HG02763 (cell line): ENCODE measurements around the gene GOLT1A.

Experiments used
- ATAC-seq: cut with Tn5 transposase; IDR thresholded peaks from one replicate; pipeline ENCODE4 v1.9.1; 2021; ENCODE audit warnings: mild to moderate bottlenecking, moderate library complexity; ENCODE audit not compliant: unreplicated experiment

The GOLT1A gene, protein sequence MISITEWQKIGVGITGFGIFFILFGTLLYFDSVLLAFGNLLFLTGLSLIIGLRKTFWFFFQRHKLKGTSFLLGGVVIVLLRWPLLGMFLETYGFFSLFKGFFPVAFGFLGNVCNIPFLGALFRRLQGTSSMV

DNA sequence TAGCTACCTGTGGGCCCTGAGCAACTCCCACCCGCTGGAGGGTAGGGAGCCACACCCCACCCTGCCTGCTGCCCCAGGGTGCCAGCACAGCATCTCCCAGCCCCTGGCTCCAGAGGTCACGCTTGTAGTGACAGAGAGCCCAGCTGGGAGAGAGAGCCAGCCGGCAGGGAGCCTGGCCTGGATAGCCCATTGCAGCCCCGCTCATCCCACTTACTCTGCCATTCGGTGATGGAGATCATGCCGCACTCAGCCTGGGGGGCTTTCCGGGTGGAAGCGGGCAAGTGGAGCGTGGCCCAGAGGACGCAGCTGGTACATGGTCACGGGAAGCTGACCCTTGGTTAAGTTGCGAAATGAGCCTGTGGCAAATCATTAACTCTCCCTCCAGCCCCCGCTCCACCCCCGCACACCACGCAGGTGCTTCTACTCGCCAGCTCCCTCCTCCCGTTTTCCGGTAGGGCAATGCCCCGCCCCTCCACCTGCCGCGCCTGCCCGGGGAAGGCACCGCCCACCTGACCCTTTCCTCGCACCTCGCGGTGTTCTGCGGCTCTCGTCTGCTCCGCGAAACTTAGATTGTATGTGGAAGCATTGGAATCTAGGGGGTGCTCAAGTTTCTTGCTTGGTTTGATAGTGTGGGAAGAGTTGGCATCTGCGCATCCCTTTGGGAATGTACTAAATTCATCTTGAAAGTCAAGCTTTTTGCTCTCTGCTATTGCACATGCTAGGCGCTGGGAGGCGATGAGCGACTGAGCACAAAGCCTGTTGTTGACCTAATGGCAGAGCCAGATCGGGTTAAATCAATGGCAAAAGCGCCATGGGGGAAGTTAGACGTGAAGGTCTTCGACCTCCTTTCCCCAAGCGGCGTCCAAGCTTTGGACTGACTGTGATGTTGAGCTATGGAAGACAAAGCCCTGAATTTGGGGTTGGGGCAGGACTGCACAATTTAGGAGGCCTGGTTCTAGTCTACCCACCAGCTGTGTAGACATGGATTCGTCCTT is at the start of gene GOLT1A:
Gene GOLT1A, minus strand, starts transcription at position 321 of the 995 bp plus-strand sequence. Its CDS starts 82 bp downstream, at position 239.
- ATAC-seq = peak; percentile 61

DNA sequence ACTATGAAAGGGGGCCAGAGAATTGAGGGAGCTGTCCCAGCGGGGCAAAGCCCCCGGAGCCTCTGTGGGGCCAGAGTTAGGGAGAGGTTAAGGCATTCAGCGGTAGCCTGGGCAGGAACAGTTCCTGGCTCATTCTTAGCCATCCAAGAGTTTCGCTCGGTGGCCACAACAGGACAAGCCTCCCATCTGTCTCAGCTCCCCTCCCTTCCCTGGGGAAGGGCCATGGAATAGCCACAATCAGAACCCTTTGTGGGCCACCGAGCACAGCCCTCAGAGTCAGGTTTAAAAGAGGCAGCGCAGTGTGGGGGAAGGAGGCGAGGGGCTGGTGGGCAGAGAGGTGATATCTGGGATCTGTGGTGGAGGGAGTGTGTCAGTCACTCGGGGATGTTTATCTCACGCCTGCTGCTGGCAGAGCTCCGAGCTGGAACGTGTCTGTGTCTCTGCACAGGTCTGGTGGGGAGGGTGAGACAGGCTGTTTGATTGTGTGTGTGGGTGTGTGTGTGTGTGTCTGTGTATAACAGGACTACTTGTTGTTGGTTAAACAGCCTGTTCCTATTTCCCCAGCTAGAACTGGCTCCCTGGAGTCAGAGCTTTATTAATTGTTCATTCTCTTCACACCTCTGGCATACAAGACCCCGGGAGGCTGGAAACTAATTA is 49.6 kb upstream of the GOLT1A start:
- no peak for ATAC-seq

DNA sequence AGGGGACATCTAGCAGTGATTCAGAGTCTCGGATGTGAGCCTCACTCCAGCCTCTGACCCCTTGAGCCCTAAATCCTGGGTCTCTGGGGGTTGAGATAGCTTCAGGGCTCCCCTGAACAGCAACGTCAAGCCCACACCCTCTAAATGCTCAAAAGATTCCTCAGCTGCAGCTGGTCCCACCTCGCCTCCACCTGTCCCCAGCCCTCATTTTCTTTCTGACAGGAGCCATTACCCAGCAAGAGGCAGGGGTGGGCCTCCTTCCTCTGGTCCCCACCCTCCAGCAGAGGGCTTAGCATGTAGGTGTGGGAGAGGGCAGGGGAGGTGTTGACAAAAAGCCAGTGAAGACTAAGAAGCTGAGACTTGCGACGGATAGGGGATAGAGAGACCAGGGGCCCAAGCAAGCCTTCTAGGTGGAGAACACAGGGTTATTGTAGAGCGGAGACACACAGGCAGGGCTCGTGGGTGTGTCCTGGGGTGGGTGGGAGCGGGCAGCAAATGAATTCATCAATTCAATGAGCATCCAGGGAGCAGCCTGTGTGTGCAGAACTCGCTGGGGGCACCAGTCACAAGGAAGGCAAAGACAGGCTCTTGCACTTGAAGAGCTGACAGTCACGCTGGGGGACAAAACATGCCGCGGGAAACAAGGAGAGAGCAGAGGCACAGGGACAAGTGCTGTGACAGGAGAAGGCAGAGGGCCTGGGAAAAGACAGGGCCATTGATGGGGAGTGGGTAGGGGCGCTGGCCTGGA is 48.9 kb upstream of the GOLT1A start:
- no peak for ATAC-seq

DNA sequence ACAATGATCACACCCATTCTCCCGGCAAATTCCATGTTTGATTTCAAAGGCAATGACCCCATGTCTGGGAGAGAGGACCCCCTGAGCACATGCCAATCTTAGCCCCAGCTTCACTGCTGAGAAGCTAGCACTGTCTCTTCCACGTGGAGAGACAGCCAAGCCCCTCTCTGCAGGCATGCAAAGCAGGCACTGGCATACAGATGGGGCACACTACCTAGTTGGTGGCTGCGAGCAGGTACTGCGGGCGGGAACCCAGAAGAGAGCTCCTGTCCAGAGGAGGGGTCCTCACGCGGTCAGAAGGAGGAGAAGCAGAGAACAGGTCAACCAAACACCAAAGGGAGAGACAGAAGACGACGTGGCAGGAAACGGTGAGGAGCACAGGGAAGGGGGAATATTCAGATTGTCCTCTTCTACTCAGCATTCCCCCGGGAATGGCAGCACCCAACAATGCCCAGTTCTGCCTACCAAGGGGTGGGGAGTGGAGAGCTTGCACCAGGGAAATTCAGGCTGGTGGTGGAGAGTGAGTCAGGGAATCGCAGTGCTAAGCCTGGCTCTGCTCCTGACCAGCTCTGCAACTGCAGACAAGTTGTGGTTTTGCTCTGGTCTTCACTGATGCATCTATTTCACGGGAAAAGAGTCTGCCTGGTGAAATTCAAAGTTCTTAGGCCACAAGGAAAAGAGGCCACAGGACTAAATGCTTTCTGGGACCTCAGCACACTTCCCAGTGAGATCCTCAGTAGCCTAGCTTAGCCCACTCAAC is 48.1 kb upstream of the GOLT1A start:
- ATAC-seq = no peak

DNA sequence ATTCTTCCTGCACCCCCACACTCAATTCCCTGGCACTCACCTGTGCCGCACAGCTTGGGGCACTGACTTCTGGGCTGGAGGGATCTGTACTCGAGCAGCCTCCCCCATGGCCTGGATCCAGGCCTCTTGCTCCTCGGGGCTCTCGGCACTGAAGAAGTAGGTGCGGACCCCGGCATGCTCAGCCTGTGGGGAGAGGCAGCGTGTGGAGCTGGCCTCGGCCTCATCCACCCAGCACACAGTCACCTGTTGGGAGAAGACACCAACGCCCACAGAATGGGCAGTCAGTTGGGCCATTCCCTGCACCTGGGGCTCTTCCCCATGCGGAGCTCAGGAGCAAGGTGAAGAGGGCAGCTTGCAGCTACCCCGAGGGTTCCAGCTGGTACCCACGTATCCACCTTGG is 47.5 kb upstream of the GOLT1A start:
- ATAC-seq = no peak

DNA sequence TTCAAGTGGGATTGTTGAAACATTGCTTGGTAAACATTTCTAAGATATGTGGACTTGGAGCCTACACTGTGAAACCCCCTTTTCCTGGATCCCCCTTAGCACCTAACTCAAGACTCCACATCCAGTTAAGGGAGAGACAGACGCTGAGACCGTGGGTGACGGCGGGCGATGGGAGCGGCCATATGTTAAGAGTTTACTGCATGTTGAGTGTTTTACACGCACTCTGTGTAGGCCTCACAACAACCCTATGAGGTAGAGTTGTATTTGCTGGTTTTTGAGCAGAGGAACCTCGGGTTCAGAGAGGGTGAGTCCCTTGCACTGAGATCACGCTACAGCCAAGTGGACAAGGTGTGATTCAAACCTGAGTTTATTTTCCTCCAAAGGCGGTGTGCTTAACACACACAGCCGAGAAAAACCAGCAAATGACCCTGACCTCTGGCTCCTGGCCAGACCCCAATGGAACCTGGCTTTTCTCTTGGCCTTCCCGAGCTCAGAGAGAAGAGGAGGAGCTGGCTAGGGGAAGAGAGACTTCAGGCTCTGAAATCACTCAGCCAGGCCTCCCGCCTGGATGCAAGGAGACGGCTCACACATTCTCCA is 46.9 kb upstream of the GOLT1A start:
- ATAC-seq = no peak

DNA sequence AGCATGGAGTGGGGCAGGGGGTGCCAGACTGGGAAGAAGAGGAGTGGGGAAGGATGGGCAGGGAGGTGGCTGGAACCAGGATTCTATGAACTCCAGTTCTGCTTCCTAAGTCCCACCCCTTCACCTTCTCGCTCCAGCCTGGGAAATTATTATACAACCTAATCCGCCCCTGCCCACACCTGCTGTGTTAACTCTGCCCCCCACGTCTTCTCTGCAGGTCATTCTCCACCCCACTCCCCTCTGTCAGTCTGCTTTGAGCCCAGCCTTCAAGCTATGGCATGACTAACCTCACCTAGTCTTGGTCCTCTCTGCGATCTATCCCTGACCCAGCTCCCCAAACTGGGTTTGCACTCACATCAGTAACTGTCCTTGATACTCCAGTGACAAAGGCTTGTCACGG is 46.0 kb upstream of the GOLT1A start:
- no peak for ATAC-seq

DNA sequence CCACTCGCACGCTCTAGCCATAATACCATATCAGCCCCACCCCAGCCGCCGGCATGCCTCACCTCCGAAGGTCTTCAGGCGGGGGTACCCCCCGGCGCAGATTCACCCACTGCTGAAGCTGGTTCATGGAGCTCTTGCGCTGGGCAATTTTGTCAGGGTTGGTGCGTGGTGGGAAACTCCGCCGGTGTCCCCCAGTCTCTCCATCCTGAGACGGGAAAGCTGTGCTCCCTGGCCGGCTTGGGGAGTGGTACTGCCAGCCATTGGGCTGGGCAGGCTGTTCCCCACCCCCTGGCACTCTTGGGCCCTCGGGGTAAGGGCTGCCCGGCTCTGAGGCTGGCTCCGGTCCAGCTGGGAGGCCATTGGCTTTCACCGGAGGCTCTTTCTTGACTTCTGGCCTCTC is 45.4 kb upstream of the GOLT1A start:
- ATAC-seq = no peak

DNA sequence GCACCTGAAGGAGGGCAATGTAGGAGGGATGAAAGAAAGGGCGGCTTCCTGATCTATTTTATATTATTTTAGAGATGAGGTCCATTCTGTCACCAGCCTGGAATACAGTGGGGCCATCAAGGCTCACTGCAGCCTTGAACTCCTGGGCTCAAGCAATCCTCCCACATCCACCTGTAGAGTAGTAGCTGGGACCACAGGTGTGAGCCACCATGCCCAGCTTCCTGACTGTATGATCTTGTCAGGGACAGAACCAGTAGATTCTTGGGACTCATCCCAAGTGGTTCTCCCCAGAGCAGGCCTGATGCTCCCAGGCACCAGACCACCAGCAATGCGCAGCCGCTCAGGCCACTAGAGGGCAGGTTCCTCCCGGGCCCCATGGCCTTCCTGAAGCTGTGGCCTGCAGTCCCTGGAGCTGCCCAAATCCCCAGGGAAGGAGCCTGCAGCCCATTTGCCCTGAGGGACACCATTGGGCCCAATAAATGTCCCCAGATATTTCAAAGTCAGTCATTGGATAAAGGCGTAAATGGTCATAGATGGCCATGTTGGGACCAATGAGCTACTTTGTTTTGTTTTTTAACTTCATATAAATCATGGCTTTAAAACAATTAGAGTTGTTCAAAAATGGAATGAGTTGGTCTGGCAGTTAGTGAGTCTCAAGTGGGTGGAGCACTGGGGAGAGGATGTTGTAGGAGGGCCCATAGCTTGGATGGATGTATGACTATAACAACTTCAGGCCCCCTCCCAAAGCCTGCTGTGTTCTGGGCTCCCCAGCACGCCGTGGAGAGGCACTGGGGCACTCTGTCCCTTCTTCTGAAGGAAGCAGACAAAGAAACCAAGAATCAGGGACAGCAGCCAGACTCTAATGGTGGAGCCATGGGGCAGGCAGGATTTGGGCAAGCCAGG is 44.7 kb upstream of the GOLT1A start:
- no peak for ATAC-seq

DNA sequence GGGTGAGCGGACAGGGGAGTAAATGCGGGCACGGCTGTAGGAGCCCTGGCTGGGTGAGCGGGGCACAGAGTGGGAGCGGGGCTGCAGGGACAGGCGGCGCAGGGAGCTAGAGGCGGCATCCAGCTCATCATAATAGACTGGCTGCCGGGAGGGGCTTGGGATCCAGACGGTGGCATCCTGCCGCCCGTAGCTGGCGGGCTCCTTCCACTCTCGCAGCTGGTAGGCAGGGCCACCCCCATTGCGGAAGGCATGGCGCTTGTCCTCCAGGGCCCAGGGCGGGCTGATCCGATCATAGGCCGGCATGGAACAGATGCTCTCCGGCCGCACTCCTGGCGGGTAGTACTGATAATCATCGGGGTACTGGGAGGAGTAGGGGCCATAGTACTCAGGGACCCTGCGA is 43.7 kb upstream of the GOLT1A start:
- ATAC-seq = no peak

DNA sequence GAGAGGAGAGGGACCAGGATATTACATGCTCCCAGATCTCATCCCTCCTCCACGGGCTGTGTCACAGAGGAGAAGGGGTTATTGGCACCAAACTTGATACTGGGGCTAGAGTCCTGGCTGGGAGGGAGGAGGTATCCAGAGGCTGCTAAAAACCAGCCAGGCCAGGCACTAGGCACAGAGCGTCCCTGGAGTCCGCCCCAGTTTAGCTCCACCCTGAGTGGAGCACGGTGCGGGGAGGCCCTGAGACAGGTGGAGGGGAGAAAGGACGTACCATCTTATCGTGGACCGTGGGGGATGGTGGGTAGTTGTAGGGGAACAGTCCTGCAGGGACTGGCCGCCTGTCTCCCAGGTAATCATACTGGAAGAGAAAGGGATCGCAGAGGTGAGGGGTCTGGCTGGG is 42.7 kb upstream of the GOLT1A start:
- no peak for ATAC-seq

DNA sequence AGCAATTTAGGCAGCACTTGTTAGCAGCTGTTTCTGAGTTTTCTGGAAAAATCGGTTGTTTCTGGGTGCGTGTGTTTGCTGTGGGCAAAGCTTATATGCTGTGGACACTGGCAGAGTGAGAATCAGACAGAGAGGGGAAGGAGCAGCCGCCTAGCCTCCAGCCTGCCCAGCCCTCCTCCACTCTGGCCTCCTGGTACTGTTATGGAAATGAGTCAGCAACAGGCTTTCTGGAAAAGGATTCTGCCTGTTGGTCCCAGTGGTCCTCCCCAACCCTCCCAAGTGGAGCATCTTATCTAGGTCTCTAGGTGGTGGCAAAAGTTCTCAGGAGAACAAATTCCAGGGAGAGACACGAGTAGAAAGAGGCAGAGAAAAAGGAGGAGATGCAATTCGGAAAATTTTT is 42.2 kb upstream of the GOLT1A start:
- ATAC-seq = no peak

DNA sequence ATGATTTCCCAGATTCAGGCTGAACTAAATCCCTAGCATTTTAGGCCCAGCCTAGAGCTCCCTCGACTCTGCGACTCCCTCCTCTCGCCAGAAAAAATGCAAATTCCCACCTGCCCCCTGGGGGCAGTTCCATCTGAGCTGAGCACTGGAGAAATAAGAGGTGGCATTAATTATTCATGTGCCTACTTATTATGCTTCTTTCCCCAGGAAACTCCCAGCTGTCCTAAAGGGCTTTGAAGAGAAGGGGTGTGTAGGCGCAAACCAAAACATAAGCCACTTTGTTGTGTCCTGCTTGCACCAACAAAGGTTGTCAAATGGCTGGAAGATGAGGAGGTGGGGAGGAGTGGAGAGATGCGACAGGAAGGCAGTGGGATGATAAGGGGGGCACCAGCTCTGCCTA is 41.4 kb upstream of the GOLT1A start:
- ATAC-seq = no peak

DNA sequence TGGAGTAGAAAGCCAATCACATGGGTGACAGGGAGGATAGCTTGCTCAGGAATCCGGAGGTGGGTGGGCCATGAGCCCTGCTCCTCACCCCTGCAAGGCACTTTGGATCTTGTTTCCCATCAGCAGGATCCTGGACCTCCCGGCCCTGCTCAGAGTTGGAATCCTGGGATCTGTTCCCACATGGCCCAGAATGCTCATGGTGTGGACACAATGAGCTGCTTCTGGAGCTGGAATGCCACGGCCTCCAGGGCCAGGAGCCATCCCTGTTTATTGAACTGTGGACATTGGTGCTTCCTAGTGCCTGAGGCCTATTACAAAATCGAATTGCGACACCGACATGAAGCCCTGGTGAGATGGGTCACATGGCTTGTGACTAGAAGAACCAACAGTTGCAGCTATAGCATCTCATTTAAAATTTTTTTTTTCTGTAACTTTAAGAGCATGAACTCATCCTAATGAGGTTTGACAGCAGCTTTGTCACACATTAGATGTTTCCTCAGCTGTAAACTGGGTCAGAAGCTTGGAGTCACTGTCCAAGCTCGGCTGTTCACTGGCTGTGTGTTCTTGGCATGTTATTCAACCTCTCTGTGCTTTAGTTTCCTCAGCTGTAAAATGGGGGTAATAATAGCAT is 40.4 kb upstream of the GOLT1A start:
- ATAC-seq = no peak

DNA sequence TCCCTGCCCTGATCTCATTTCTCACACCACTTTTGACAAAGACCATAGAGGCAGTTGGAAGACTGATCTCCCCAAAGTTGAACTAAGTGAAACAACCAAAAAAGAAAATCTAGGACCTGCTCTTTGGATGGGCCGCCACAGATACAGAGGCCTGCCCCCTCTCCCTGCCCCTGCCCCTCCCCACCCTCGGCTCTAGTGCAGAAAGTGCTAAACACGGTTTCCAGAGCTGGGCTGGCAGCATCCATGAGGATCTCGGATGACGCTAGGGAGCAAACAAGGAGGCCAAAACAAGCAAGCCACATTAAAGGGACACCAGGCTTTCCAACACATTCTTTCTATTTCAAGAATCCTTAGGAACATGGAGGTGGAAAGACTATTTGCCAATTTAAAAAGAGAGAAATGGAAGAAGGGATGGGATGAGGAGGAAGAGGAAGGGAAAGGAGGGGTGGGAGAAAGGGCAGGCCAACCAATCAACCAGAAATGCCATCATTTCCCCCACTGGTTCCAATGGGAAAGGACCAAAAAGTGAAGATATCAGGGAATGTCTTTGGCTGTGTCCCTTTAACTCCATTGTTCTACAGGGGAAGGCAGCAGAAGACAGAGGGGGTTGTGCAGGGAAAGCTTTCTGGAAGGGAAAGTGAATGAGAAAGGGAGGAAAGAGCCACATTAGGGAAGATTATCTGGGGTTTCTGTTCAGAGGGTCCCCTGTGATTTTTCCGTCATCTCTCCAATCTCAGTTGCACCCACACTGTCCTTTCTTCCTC is 38.3 kb upstream of the GOLT1A start:
- ATAC-seq = no peak

DNA sequence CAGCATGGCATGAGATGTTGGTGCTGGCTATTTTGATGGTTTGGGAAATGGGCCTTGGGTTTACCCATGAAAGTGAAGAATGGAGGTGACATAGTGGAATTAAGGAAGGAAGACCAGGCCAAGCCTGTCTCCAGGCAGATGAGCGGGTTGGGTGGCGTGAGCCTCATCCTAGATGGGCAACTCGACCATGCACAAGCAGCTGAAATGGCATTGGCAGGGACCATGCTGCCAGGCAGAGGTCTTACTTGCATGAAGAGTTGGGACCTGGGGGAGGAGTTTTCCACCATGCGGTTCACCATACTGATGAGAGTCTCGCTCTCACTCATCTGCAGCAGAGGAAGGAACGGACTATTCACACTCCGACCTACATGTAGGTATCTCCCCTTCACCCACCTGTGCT is 37.5 kb upstream of the GOLT1A start:
- no peak for ATAC-seq

DNA sequence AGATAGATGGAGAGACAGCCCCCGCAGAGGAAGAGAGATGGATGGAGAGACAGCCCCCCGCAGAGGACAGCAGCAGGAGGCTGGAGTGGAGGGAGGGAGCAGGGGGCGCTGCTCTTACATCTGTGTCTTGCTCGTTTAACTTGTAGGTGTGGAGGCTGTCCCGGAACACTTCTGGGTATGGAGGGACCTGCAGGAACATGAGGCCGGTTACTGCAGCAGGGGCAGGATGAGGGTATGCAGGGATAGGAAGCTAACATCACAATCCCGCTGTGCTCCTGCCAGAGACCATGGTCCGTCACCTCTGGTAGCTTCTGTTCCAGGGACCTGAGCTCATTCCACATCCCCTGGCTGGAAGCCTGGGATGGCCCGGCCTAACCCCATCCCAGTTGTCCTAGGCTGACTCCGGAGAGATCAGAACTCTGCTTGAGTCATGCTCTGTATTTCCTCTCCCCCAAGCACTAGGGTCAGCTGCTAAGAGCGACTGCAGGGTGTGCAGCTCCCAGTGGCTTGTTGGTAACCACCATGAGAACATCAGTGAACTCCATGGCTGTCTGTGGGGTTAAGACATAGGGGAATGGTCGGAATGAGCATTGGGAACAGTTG is 36.7 kb upstream of the GOLT1A start:
- no peak for ATAC-seq
